Transverse colon (tissue), 4 donors: ENCODE results near the gene ARFGAP1.

ENCODE experiments used
- POLR2A ChIP-seq: fragments of 450-650 bp; IDR thresholded peaks from one replicate; pipeline ENCODE4 v1.6.1; 2016; ENCODE audit warnings: antibody characterized with exemption, mild to moderate bottlenecking, moderate library complexity
- POLR2AphosphoS5 ChIP-seq, 3 donors: sonication (generic); formaldehyde crosslinking; IDR thresholded peaks; one replicate each; pipeline ENCODE4 v1.6.1; 2016; ENCODE audit warnings: antibody characterized with exemption in 3 of 3
- TF ChIP-seq, protein P1 (sequence below), 5 experiments: fragments of 200-600 bp in 3 of 5; fragments of 450-650 bp in 2 of 5; sonication (generic) in 3 of 5; IDR thresholded peaks; 1 replicate in 2 of 5; 2 replicates in 3 of 5; pipeline ENCODE4 v1.5.1; 2016 to 2017; ENCODE audit warnings: antibody characterized with exemption in 5 of 5, inconsistent platforms in 3 of 5, mild to moderate bottlenecking in 2 of 5, moderate library complexity in 1 of 5

DNA sequence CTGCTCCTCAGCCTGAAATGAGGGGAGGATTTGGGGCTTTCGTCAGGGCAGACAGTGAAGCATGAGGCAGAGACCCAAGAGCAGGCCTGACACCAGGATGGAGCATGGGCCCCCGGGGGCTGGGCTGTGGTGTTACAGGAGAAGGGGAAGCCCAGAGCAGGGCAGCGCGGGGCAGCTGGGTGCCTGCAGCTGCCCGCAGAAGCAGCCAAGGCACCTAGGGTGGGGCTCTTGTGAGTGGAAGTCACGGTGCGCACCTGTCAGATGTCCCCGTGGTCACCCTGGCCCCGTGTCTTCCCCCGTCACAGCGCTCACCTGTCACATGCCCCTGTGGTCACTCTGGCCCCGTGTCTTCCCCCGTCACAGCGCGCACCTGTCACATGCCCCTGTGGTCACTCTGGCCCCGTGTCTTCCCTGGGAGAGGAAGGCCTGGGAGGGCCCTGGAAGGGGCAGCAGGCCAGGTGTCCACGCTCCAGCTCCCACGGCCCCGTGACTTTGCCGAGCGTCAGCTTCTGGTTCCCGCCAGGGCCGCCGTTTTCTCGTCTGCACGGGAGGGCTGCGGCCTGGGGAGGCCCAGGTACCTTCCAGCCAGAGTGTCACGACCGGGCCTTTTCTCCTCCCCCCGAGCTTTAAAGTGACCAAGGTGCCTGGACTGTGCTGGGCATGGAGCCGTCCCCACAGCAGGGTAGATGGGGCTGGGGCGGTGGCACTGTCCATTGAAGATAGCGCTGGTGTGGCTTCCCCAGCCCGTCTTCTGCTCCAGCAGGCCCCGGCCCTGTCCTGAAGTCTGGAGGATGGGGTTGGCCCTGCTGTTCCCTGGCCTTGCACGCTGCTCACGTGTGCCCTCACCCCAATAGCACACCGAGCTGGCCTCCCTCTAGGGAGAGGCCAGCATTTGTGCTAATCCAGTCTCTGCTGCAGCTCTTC lies 9.4 kb downstream of the ARFGAP1 start:
- TF ChIP-seq, protein P1, sequence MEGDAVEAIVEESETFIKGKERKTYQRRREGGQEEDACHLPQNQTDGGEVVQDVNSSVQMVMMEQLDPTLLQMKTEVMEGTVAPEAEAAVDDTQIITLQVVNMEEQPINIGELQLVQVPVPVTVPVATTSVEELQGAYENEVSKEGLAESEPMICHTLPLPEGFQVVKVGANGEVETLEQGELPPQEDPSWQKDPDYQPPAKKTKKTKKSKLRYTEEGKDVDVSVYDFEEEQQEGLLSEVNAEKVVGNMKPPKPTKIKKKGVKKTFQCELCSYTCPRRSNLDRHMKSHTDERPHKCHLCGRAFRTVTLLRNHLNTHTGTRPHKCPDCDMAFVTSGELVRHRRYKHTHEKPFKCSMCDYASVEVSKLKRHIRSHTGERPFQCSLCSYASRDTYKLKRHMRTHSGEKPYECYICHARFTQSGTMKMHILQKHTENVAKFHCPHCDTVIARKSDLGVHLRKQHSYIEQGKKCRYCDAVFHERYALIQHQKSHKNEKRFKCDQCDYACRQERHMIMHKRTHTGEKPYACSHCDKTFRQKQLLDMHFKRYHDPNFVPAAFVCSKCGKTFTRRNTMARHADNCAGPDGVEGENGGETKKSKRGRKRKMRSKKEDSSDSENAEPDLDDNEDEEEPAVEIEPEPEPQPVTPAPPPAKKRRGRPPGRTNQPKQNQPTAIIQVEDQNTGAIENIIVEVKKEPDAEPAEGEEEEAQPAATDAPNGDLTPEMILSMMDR (IDR thresholded peaks at IDR 0.05), result no peak
- TF ChIP-seq POLR2A (no peak), POLR2AphosphoS5 (IDR thresholded peaks at IDR 0.05) (no peak)
